Glomerular endothelial cell (primary cell): ENCODE measurements around the gene DNAJC8. TPM values are rescaled to one million over a fixed set of nuclear protein-coding genes. Genes with fewer than 3 reads are reported as not detected.

ENCODE experiments used
- DNase-seq: peaks from one replicate; pipeline ENCODE4 v3.0.0-alpha.2; 2011; ENCODE audit warnings: low read depth, low spot score; ENCODE audit errors: extremely low read depth
- total RNA-seq: library from RNA; depleted of rRNA; stranded (reverse); fragments of >200 nt; gene quantifications from 2 replicates; pipeline ENCODE4 v1.2.3, GENCODE V29; 2015

The DNAJC8 gene, protein sequence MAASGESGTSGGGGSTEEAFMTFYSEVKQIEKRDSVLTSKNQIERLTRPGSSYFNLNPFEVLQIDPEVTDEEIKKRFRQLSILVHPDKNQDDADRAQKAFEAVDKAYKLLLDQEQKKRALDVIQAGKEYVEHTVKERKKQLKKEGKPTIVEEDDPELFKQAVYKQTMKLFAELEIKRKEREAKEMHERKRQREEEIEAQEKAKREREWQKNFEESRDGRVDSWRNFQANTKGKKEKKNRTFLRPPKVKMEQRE
- total RNA-seq: 73.9 and 76.4 TPM in 2 replicates

DNA sequence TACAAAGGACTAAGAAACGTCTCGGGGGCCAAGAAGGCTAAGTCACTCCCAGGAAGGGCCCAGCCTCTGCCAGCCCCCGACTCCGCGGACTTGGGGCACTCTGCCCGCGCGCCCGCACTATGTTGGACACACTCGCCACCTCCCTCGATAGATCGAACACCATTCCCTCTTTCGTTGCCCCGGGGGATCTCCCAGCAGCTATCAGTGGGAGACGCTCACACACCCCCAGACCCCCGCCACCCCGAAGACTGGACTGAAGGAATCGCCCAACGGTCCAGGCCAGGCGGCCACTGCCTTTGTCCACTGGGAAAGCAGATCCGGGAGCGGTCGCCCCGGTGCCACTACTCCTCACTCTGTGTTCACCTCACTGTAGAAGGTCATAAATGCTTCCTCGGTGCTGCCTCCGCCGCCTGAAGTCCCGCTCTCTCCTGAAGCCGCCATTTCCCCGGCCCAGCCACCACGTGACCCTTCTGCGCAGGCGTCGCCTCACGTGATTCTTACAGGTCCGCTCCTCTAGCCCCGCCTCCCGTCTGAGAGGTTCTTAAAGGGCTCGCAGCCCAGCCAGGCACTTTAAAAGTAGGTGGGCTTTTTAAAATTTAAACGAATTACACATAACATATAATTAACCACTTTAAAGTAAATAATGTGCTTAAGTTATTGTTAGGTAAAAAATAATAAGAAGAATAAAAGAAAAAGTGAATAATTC lies at the start of gene DNAJC8:
TSS of gene DNAJC8 (minus strand) at position 472 of the 706 bp plus-strand sequence. CDS start at position 441, 31 bp downstream.
- DNase-seq: no peak

DNA sequence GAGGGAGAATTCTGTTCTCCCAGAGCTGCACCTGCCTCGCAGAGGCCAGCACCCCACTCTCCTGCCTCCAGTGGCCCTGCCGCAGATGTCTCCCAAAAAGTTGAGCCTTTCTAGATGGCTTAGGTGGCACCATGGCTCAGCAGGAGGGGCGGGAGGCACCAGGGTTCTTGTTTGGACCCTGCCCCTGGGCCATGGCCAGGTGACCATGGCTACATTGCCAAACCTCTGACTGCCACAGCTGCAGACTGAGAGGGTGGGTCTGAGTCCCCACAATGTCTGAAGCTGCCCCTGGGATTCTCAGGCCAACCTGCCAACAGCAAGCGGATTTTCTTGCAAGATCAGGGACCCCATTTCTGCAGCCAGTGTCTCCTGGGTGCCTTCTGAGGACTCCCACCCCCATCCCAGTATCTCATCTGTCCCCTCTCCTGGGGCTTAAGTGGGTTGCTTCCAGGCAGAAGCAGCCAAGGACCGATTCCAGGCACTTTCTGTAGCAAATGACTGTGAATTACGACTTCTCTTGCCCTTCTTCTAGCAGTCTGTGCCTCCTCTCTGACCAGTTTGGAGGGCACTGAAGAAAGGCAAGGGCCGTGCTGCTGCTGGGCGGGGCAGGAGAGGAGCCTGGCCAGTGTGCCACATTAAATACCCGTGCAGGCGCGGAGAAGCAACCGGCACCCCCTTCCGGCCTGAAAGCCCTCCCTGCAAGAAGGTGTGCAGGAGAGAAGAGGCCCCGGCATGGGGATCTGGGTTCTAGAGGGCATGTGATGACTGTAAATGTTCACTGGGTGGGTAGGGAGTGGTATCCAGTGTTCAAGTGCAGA lies 49.0 kb upstream of the DNAJC8 start:
- no peak for DNase-seq

DNA sequence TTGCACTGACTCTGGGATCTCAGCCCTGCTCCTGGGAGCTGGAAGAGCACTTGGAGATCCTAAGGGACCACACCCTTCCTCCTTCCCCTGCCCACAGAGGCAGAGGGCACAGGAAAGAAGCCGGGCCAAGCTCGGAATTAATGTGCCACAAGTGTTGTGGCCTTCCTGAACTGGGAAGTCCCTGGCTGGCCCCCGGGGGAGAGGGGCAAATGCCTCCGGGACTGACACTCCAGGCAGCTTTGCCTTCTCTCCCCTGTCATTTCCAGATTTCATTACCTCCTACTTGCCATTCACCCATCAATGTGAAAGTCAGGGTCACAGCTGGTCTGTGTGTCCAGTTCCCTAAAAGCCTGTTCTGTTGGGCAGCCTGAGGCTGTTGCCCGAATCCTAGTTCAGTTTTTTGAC lies 48.1 kb upstream of the DNAJC8 start:
- no peak for DNase-seq

DNA sequence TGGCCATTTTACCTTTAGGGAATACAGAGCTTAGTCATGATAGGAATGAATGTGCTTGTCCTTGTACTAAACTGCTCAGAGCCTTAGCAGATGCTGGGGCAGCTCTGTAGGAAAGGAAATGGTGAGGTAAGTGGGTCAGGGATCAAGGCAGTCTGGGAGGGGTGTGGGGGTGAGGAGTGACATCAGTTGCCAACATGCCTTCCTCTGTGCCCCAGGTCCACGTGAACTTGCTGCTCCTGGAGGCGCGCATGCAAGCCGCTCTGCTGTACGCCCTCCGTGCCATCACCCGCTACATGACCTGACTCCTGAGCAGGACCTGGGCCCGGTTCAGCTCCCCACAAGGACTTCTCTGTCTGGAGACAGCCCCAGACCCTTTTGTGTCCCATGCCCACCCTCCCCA lies 47.7 kb upstream of the DNAJC8 start:
- DNase-seq: no peak

DNA sequence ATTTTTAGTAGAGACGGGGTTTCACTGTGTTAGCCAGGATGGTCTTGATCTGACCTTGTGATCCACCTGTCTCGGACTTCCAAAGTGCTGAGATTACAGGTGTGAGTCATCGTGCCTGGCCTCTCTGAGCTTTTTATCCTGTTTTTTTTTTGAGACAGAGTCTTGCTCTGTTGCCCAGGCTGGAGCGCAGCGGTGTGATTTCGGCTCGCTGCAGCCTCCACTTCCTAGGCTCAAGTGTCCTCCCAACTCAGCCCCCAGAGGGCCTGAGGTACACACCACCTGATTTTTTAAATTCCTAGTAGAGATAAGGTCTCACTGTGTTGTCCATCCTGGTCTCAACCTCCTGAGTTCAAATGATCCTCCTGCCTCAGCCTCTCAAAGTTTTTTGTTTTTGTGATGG lies 46.9 kb upstream of the DNAJC8 start:
- DNase-seq: no peak

DNA sequence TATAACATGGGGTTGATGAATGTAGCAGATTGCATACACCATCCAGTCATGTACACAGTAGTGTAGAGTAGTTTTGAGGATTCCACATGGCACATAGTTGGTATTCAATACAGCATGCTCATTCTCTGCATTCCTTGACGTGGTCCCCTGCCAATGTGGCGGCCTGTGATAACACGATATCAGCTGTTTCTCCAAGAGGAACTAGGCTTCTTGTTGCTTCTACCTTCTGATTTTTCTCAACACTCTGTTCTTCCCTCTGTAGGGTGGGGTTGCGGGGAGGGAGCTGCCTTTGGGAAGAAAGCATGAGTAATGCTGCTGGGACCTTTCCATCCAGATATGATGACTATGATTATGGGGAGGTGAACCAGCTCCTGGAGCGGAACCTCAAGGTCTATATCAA lies 45.9 kb upstream of the DNAJC8 start:
- no peak for DNase-seq

DNA sequence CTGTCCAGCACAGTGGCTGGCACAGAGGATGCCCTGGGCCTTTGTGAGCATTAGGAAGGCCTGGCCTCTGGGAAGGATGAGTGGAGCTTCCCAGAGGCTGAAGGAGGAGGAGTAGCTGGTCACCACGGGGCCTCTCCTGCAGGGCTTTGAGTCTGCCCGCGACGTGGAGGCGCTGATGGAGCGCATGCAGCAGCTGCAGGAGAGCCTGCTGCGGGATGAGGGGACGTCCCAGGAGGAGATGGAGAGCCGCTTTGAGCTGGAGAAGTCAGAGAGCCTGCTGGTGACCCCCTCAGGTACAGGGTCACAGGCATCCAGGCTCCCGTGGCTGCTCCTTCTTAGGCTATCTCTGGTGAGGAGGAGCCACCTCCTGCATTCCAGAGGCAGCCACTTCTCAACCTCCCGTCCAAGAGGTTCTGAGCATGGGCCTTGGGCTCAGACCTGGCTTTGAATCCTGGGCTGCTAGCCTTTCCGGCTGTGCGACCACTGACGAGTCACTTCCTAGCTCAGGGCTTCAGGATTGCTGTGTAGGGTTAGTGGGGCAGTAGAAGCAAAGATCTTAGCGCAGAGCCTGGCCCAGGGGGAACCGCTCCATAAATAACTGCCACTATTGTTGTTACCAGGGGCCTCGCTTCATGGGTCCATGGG lies 40.5 kb upstream of the DNAJC8 start:
- no peak for DNase-seq

DNA sequence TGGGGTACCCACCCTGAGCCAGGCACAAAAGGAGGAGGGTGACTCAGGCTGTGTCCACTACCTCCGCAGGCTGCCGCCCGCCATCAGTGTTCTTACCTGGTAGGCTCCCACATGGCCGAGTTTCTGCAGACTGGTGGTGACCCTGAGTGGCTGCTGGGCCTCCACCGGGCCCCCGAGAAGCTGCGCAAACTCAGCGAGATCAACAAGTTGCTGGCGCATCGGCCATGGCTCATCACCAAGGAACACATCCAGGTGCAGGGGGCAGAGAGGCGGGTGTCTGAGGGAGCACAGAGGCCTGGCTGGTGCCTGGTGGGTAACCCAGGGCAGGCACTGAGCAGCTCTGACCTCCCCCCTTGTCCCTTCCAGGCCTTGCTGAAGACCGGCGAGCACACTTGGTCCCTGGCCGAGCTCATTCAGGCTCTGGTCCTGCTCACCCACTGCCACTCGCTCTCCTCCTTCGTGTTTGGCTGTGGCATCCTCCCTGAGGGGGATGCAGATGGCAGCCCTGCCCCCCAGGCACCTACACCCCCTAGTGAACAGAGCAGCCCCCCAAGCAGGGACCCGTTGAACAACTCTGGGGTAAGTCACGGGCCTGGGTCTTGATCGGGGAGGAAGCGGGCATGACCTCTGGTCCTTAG lies 39.5 kb upstream of the DNAJC8 start:
- DNase-seq: no peak

DNA sequence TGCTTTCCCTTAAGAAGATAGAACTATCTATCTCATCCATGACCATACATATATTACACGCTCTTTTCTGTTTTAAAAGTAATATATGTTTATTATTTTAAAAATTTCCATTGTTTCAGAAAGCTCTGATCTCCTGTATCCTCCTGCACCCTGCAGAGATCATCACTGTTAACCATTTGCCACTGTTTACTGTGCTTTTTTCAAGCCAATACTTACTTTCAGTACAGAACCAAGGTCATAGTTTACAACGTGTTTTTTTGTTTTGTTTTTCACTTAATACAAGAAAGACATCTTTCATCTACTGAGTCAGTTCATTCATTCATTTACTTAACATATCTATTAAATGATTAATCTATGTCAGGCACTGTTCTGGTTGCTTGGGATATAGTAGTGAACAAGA lies 36.7 kb upstream of the DNAJC8 start:
- no peak for DNase-seq

DNA sequence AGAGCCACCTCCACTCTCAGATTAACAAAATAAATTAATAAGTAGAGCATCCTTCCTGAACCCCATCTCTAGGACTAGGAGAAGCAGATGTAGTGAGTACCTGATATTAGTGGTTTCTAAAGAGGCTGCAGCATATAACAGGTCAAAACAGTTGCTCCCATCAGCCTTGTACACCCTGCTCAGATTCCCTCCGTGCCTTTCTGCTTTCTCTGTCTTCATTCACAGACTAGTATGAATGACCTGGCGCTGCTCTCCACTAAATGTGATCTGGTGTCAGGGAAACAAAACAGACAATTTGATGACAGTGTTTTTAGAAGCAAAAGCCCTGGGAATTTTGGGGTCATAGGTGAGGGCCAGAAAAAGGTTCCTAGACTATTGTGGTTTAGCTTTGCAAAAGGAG lies 34.8 kb upstream of the DNAJC8 start:
- no peak for DNase-seq

DNA sequence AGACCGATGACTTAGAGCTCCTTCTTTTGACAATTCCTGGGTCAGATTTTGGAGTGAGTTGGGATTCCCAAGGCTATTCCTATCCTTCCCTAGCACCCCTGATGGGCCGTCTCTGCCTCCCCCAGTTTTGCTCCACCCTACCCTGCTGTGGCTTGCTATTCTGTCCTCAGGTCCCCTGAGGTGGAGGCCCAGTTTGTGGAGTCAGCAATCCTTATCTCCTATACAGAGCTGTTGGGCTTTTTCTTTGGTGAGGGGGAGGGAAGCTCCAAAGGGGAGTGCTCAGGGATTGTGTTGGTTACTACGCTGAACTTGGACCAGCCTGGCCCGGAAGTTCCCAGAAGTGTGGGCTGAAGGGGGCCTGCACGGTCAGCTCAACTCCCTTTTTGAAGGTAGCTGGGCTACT lies 34.1 kb upstream of the DNAJC8 start:
- DNase-seq: no peak

DNA sequence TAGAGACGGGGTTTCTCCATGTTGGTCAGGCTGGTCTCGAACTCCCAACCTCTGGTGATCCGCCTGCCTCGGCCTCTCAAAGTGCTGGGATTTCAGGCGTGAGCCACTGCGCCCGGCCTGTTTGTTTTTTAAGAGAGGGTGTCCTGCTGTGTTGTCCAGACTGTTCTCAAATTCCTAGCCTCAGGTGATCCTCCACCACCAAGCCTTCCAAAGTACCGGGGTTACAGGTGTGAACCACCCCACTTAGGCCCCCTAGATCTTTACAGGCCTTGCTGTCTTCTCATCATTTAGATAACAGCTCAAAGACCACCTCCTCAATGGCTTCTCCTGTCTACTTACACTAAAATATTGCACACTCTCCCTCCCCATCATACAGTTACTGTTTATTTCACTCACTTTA lies 32.7 kb upstream of the DNAJC8 start:
- DNase-seq: no peak

DNA sequence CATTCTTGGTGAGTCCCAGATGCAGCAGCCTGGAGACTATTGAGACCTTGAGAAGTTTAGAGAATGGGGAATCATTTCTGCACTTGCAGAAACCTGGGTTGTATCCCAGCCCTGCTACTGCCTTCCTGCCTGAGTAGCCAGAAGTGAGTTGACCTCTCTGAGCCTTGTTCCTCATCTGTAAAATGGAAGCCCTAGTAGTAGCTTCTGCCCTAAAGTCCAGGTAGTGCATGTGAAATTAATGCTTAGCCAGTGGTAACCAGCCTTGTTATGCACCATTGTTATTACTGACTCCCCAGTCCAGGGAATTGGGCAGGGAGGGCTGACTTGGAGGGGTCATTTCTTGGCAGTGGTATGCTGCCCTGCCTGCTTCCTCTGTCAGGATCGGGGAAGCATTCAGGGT lies 32.1 kb upstream of the DNAJC8 start:
- no peak for DNase-seq

DNA sequence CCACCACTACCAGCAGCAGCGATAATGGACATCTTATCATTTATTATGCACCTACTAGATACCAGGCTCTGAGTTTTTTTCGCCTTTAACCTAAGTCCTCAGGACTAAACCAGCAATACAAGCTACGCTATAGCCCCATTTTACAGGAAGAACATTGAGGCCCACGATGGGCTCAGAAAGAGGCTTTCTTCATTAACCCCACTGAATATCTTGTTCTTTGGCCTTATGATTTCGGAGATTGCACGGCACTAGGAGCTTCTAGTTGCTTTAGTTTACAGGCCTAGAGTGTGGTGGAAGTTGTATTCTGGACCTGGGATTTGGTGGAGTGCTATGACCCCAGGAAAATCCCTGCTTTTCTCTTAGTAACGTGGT lies 28.0 kb upstream of the DNAJC8 start:
- no peak for DNase-seq

DNA sequence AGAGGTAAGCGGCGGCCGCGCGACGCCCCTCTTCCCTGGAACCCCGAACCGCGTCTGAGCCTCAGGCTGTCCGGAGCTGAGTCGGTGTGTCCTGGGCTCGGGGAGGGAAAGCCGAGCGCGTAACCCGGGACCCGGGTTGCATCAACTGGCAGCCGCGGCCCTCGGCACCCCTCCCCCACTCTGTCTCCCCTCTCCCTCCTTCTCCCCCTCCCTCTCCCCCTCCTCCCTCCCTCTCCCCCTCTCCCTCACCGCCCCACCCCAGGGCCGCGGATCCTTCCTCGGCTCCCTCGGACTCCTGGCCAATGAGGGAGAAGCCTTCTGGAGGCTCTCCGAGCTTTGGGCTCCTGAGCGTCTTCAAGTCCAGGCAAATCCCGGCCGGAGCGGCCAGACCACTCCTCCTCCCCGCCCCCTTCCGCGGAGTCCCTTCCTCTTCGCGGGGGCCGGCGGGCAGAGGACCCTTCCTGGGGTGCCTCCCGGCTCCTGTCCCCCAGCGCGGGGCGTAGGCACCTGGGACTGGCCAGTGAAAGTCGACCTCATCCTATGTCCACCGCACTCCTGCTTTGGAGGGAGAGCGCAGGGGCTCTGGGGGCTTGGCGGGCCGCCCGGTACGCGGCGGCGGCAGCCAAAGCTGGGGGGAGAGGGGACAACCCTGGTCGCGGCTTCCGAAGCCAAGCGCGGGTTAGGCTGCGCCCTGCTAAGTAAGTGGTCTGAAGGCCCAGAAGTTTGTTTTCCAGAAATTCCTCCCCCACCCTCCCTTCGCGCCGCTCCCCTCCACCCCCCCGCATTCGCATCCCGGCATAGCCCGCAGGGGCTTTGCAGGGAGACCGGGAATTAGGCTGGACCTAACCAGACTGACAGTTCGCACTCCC lies 27.3 kb upstream of the DNAJC8 start:
- DNase-seq: no peak

DNA sequence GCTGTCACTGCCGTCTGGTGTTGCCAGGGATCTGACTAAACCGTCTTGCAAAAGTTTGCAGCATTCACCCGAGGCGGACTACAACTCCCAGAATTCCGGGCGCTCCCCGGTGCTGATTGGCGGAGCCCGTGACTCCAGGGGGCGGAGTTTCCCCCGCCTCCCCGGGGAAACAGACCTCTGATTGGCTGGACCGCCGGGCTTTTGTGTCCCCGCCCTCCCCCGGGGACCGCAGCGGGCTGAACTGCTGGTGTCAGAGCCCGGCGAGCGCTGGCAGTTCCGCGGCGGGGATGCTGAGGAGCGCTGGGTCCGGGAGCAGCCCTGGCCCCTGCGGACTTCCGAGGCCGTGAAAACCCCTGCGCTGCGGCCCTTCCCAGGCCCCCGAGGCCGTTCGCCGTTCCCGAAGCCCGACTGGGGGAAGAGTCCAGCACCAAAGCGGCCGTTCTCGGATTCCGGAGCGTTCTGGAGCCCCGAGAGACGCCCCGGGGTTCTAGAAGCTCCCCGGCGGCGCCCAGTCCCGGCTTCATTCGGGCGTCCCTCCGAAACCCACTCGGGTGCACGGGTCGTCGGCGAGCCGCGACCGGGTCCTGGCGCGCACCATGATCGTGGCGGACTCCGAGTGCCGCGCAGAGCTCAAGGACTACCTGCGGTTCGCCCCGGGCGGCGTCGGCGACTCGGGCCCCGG lies 26.6 kb upstream of the DNAJC8 start, which contains the start of gene SESN2:
TSS of gene SESN2 (plus strand) at position 267 of the 682 bp plus-strand sequence. CDS start at position 597, 330 bp downstream.
- DNase-seq: peak; percentile 72

DNA sequence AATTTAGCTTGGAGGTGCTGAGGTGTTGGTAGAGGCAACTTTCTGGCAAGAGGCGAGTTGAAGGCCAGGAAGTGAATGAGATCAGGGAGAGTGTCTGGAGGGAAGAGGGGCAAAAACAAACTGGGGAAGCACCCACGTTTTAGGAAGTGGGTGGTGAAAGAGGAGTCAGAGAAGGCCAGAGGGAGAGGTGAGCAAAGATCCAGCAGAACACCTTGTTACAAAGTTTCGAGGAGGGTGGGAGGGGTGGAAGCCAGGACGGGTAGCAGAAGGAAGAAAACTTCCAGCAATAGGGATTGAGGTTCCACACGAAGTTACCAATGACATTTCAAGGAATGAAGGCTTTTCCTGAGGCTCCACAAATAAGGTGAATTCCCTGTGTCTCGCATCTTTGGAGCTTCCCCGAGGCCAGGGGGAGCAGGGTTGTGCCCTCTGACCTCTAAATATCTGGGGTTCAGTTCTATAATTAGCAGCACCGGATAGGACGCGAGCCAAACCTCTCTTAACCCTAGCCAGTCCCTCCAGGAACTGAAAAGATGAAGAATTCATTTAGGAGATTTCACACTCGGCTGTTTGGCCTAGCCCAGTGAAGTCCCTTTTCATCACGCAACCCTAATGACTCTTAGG lies 25.9 kb upstream of the DNAJC8 start:
- DNase-seq: no peak

DNA sequence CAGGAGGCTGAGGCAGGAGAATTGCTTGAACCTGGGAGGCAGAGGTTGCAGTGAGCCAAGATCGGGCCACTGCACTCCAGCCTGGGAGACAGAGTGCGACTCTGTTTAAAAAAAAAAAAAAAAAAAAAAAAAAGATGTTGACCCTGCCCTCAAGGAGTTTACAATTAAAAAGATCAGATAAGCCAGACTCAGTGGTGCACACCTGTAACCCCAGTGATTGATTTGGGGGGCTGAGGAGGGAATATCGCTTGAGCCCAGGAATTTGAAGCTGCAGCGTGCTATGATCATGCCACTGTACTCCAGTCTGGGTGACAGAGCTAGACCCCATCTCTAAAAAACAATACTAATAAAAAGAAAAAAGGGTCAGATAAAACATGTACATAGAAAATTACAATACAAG lies 24.9 kb upstream of the DNAJC8 start:
- DNase-seq: no peak
